AG10803 (cell line): Measurements from ENCODE around the gene LAMA3.
A peak's percentile ranks its signal among the peaks of the same experiment; 100 is the strongest.

Experiments
- DNase-seq: peaks from one replicate; pipeline ENCODE4 v3.0.0; 2010; ENCODE audit warnings: low read depth
- H3K4me3 ChIP-seq: 2 replicates; pipeline ENCODE4 v1.5.1; 2011; ENCODE audit warnings: mild to moderate bottlenecking, low read length, control low read depth
- CTCF ChIP-seq: conservative IDR thresholded peaks from 2 replicates; pipeline ENCODE4 v1.5.1; 2011; ENCODE audit warnings: mild to moderate bottlenecking, low read length, control low read depth, inconsistent platforms

The LAMA3 gene

DNA sequence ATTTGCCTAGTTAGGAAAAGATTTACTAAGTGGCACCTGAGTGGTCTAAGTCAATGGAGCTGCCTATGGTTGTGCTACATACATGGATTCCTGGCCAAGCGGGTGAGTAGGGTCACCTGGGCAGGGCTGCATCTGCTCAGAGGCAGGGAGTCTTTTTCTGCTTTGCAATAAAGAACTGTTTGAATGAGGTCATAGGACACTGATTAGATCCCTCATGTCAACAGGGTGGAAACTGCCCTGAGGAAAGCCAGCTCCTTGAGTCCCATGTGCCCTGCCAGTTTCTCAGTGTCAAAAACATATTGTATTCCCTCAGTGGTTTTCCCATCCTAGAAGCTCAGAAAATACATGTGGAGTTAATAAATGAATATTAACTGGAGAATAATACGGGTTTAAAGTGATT is 4.6 kb downstream of the LAMA3 start:
- no peak overlapping the region for H3K4me3 ChIP-seq
- no peak for DNase-seq
- no peak for TF ChIP-seq CTCF

- H3K4me3 ChIP-seq = no peak overlapping the region
- TF ChIP-seq CTCF = no peak
- DNase-seq = no peak
These were observed 5.6 kb downstream of the LAMA3 start for GRCh38 chr18:23694637-23695430.

- no peak overlapping the region for H3K4me3 ChIP-seq
- no peak for TF ChIP-seq CTCF
- DNase-seq = no peak
These were observed 11.8 kb downstream of the LAMA3 start for GRCh38 chr18:23701017-23701416.

GRCh38 chr18:23701544-23702064 is 12.4 kb downstream of the LAMA3 start:
- no peak for TF ChIP-seq CTCF
- no peak for DNase-seq
- H3K4me3 ChIP-seq = no peak overlapping the region

- TF ChIP-seq CTCF = no peak
- H3K4me3 ChIP-seq = no peak overlapping the region
- no peak for DNase-seq
These were observed 13.4 kb downstream of the LAMA3 start for GRCh38 chr18:23702606-23703005.

GRCh38 chr18:23703057-23703986 is 14.1 kb downstream of the LAMA3 start:
- peak; percentile 76 for TF ChIP-seq CTCF
- no peak overlapping the region for H3K4me3 ChIP-seq
- DNase-seq = peak; percentile 68
